ENCODE data around the gene MAP4K4. TPM values are rescaled to one million over a fixed set of nuclear protein-coding genes. Genes with fewer than 3 reads are reported as not detected.

MAP4K4 gene
- total and polyA plus RNA-seq, 12 donors, result 8.7 to 43.1 (median 21.8) TPM

GRCh38 chr2:101874069-101874468 is 176.6 kb downstream of the MAP4K4 start:
- intact Hi-C loops (cut with DNase I), result loop anchor here in 1 of 2 donors (10.0 kb wide), 1 partner anchor 571 kb away; no protein-coding TSS in a partner anchor
- Histone ChIP-seq H3K27me3 (no peaks in the 10 kb centered on the region), H3K9me3 (replicated peaks in 1 of 3) (no peaks in the 10 kb centered on the region), H3K27ac (no peak overlapping the region), H3K4me3 (no peak overlapping the region), H3K36me3 (replicated peaks in 1 of 2) (peaks cover 0 to 50% of the 10 kb centered on the region in 2 donors), H3K4me1 (replicated peaks in 1 of 2) (no peaks in the 10 kb centered on the region)
- no peak for DNase-seq
- TF ChIP-seq POLR2A (IDR thresholded peaks at IDR 0.05), result no peak
- TF ChIP-seq CTCF (IDR thresholded peaks at IDR 0.05), result no peak
- WGBS, 4 donors, result 91 to 100% (median 97%) methylated on average over 3 of the region's 3 CpGs

- no peaks in the 10 kb centered on the region for H3K27me3 ChIP-seq
- H3K27ac ChIP-seq, result no peak overlapping the region
- intact Hi-C loops (cut with DNase I), result loop anchor here in 1 of 2 donors (10.0 kb wide), 1 partner anchor 565 kb away; no protein-coding TSS in a partner anchor
- DNase-seq, result no peak
- H3K36me3 ChIP-seq (replicated peaks in 1 of 2), result peaks cover 0 to 12% of the 10 kb centered on the region in 2 donors
- TF ChIP-seq POLR2A (IDR thresholded peaks at IDR 0.05) (no peak), CTCF (IDR thresholded peaks at IDR 0.05) (no peak)
- H3K4me1 ChIP-seq (replicated peaks in 1 of 2), result peaks cover 3 to 6% of the 10 kb centered on the region in 2 donors
- no peak overlapping the region for H3K4me3 ChIP-seq
- H3K9me3 ChIP-seq (replicated peaks in 1 of 3), result no peaks in the 10 kb centered on the region
These were observed 182.0 kb downstream of the MAP4K4 start for GRCh38 chr2:101879466-101879865.

- TF ChIP-seq CTCF (IDR thresholded peaks at IDR 0.05), result no peak
- TF ChIP-seq POLR2A (IDR thresholded peaks at IDR 0.05), result no peak
- Histone ChIP-seq H3K27me3 (no peaks in the 10 kb centered on the region), H3K9me3 (replicated peaks in 1 of 3) (no peaks in the 10 kb centered on the region), H3K36me3 (replicated peaks in 1 of 2) (peaks cover 0 to 12% of the 10 kb centered on the region in 2 donors), H3K27ac (no peak overlapping the region), H3K4me1 (replicated peaks in 1 of 2) (peaks cover 3 to 6% of the 10 kb centered on the region in 2 donors), H3K4me3 (no peak overlapping the region)
- no peak for DNase-seq
- intact Hi-C loops (cut with DNase I), result loop anchor here (10.0 kb wide), 4 partner anchors 104 to 474 kb away; partner anchors contain the start of gene IL18R1 (in 1 of the 2)
These were observed 183.6 kb downstream of the MAP4K4 start for GRCh38 chr2:101881131-101881530.

- no peak overlapping the region for H3K27ac ChIP-seq
- H3K4me3 ChIP-seq, result no peak overlapping the region
- H3K4me1 ChIP-seq (replicated peaks in 1 of 2), result peaks cover 3 to 6% of the 10 kb centered on the region in 2 donors
- H3K9me3 ChIP-seq (replicated peaks in 1 of 3), result no peaks in the 10 kb centered on the region
- intact Hi-C loops (cut with DNase I), result loop anchor here (10.0 kb wide), 4 partner anchors 102 to 472 kb away; partner anchors contain the start of gene IL18R1 (in 1 of the 2)
- no peak for TF ChIP-seq CTCF (IDR thresholded peaks at IDR 0.05)
- TF ChIP-seq POLR2A (IDR thresholded peaks at IDR 0.05), result no peak
- DNase-seq, result no peak
- H3K36me3 ChIP-seq (replicated peaks in 1 of 2), result no peaks in the 10 kb centered on the region
- no peaks in the 10 kb centered on the region for H3K27me3 ChIP-seq
- 95 to 97% (median 97%) methylated on average over 4 of the region's 4 CpGs for WGBS, 4 donors
These were observed 185.3 kb downstream of the MAP4K4 start for GRCh38 chr2:101882769-101883307.

Data from adrenal gland (tissue), 12 donors.